Hematopoietic multipotent progenitor cell (in vitro differentiated cells): ENCODE data around the gene CTNNAL1. TPM values are rescaled to one million over a fixed set of nuclear protein-coding genes. Genes with fewer than 3 reads are reported as not detected.
"Not testable (repeated sequence)": the region's sequence is repeated elsewhere in the genome, so short reads cannot be mapped to it uniquely, and the experiment has no call there.

Experiments
- DNase-seq, 3 donors: peaks; one replicate each; pipeline ENCODE4 v3.0.0-alpha.2; 2011 to 2015; ENCODE audit warnings: low read depth in 2 of 3, low spot score in 2 of 3
- total RNA-seq: library from RNA; depleted of rRNA; stranded (reverse); fragments of >200 nt; gene quantifications from one replicate; pipeline ENCODE4 v1.2.3, GENCODE V29; 2012

CTNNAL1 gene
- total RNA-seq, 1 donor, result 1.6 TPM

- peak in 1 of 3 donors; percentile 54 for DNase-seq
These were observed 18.6 kb downstream of the CTNNAL1 start for GRCh38 chr9:108994695-108995094.

GRCh38 chr9:108991479-108991878, 21.8 kb downstream of the CTNNAL1 start:
- DNase-seq, result no peak

GRCh38 chr9:108983885-108984284, 29.4 kb downstream of the CTNNAL1 start:
- no peak for DNase-seq

GRCh38 chr9:108980893-108981292, 32.4 kb downstream of the CTNNAL1 start:
- no peak for DNase-seq

- no peak for DNase-seq
These were observed 35.1 kb downstream of the CTNNAL1 start for GRCh38 chr9:108978205-108978604.

- no peak for DNase-seq
These were observed 39.4 kb downstream of the CTNNAL1 start for GRCh38 chr9:108973895-108974294.

GRCh38 chr9:108972626-108973209, 40.6 kb downstream of the CTNNAL1 start:
- no peak for DNase-seq

GRCh38 chr9:108972186-108972585, 41.1 kb downstream of the CTNNAL1 start:
- DNase-seq, result no peak

GRCh38 chr9:108971392-108971791, 41.9 kb downstream of the CTNNAL1 start:
- not testable (repeated sequence) for DNase-seq

GRCh38 chr9:108967916-108968315, 45.4 kb downstream of the CTNNAL1 start:
- no peak for DNase-seq

GRCh38 chr9:108963459-108964143, 49.7 kb downstream of the CTNNAL1 start:
- DNase-seq, result no peak

- DNase-seq, result no peak
These were observed 52.1 kb downstream of the CTNNAL1 start for GRCh38 chr9:108961151-108961550.

- DNase-seq, result no peak
These were observed 53.0 kb downstream of the CTNNAL1 start for GRCh38 chr9:108960331-108960730.

GRCh38 chr9:108956631-108957026, 56.7 kb downstream of the CTNNAL1 start:
- no peak for DNase-seq

- no peak for DNase-seq
These were observed 57.2 kb downstream of the CTNNAL1 start for GRCh38 chr9:108956022-108956630.

GRCh38 chr9:108953983-108954574, 59.2 kb downstream of the CTNNAL1 start:
- DNase-seq, result peak in 2 of 3 donors; percentile 36 to 59

- no peak for DNase-seq
These were observed 61.7 kb downstream of the CTNNAL1 start for GRCh38 chr9:108951578-108951977.

GRCh38 chr9:108950168-108950567, 63.1 kb downstream of the CTNNAL1 start:
- no peak for DNase-seq

GRCh38 chr9:108939975-108940374, 73.3 kb downstream of the CTNNAL1 start:
- no peak for DNase-seq

GRCh38 chr9:108937561-108938305, 75.6 kb downstream of the CTNNAL1 start:
- no peak for DNase-seq

GRCh38 chr9:108934323-108934893, 78.9 kb downstream of the CTNNAL1 start, which contains the start of gene ABITRAM:
ABITRAM (plus strand) TSS chr9:108934400; CDS start chr9:108934487, 87 bp downstream.
- peak in 2 of 3 donors; percentile 88 to 90 for DNase-seq
